ENCODE measurements around the gene WDR33. TPM values are rescaled to one million over a fixed set of nuclear protein-coding genes. Genes with fewer than 3 reads are reported as not detected.

WDR33 gene
- total RNA-seq, 2 donors from 2014 or later = 76.3 to 82.5 TPM

- Mint-ChIP-seq H3K4me3 (no peak overlapping the region), H3K4me1 (peaks cover 10% of the 10 kb centered on the region), H3K27me3 (ENCODE audit: insufficient read depth) (peaks cover 5% of the 10 kb centered on the region), H3K36me3 (ENCODE audit: low read depth) (no peaks in the 10 kb centered on the region), H3K27ac (no peak overlapping the region), H3K9me3 (no peaks in the 10 kb centered on the region)
- Histone ChIP-seq H3K27me3 (ENCODE audit: control insufficient read depth, insufficient read depth, low read length, poor library complexity, severe bottlenecking) (no peaks in the 10 kb centered on the region), H3K9ac (ENCODE audit: extremely low read depth, low read length, poor library complexity, severe bottlenecking) (no peak overlapping the region), H3K4me3 (ENCODE audit: low read length) (no peak overlapping the region), H3K27ac (ENCODE audit: low read depth, low read length) (peak overlapping the region; percentile 44), H3K4me1 (ENCODE audit: control insufficient read depth, insufficient read depth, low read length) (no peaks in the 10 kb centered on the region), H3K36me3 (ENCODE audit: control insufficient read depth, insufficient read depth, low read length) (no peaks in the 10 kb centered on the region), H3K9me3 (ENCODE audit: control insufficient read depth, low read length) (no peaks in the 10 kb centered on the region)
- 87 to 93% methylated on average over 13 to 14 of the region's 14 CpGs for WGBS, 2 experiments (ENCODE audit: insufficient coverage in 1 of 2, insufficient read length in 1 of 2)
- DNase-seq = no peak
- no peak for TF ChIP-seq CTCF (conservative IDR thresholded peaks at IDR 0.05)
Measured at GRCh38 chr2:127651971-127652550, 158.9 kb downstream of the WDR33 start.

DNA sequence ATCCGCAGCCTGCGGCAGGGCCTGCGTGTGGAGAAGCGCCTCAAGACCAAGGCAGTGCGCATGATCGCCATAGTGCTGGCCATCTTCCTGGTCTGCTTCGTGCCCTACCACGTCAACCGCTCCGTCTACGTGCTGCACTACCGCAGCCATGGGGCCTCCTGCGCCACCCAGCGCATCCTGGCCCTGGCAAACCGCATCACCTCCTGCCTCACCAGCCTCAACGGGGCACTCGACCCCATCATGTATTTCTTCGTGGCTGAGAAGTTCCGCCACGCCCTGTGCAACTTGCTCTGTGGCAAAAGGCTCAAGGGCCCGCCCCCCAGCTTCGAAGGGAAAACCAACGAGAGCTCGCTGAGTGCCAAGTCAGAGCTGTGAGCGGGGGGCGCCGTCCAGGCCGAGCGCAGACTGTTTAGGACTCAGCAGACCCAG lies 159.6 kb downstream of the WDR33 start:
- H3K36me3 Mint-ChIP-seq (ENCODE audit: low read depth) = no peaks in the 10 kb centered on the region
- Histone ChIP-seq H3K27ac (ENCODE audit: low read depth, low read length) (no peak overlapping the region), H3K27me3 (ENCODE audit: control insufficient read depth, insufficient read depth, low read length, poor library complexity, severe bottlenecking) (no peaks in the 10 kb centered on the region), H3K36me3 (ENCODE audit: control insufficient read depth, insufficient read depth, low read length) (no peaks in the 10 kb centered on the region), H3K9ac (ENCODE audit: extremely low read depth, low read length, poor library complexity, severe bottlenecking) (no peak overlapping the region), H3K4me1 (ENCODE audit: control insufficient read depth, insufficient read depth, low read length) (no peaks in the 10 kb centered on the region), H3K9me3 (ENCODE audit: control insufficient read depth, low read length) (no peaks in the 10 kb centered on the region), H3K4me3 (ENCODE audit: low read length) (no peak overlapping the region)
- DNase-seq = no peak
- no peak for TF ChIP-seq CTCF (conservative IDR thresholded peaks at IDR 0.05)
- H3K27ac Mint-ChIP-seq = no peak overlapping the region
- H3K4me3 Mint-ChIP-seq = no peak overlapping the region
- H3K4me1 Mint-ChIP-seq = peaks cover 10% of the 10 kb centered on the region
- WGBS, 2 experiments (ENCODE audit: insufficient coverage in 1 of 2, insufficient read length in 1 of 2) = 88 to 92% methylated on average over 21 to 29 of the region's 29 CpGs
- H3K9me3 Mint-ChIP-seq = no peaks in the 10 kb centered on the region
- peaks cover 5% of the 10 kb centered on the region for H3K27me3 Mint-ChIP-seq (ENCODE audit: insufficient read depth)

Other genes with a start within 250 kb of the WDR33 start
- gene GPR17, start 165.0 kb downstream of the WDR33 start, total RNA-seq = under 1 TPM in 1 of 2 donors, not detected in 1; 0.24 TPM
- gene LIMS2, start 135.6 kb downstream of the WDR33 start, total RNA-seq = 1 to 10 TPM; 3.9 to 9.8 TPM
- 10 to 100 TPM in 1 of 2 donors, 1 to 10 TPM in 1; 5.5 to 10.1 TPM for gene SFT2D3, start 109.7 kb downstream of the WDR33 start, total RNA-seq
- gene POLR2D, start 47.0 kb upstream of the WDR33 start, total RNA-seq = 10 to 100 TPM; 56.1 to 70.4 TPM
- gene AMMECR1L, start 74.8 kb upstream of the WDR33 start, total RNA-seq = 10 to 100 TPM; 21.7 to 22.0 TPM
- gene SAP130, start 216.9 kb upstream of the WDR33 start, total RNA-seq = 10 to 100 TPM; 47.7 to 58.9 TPM

Data from endodermal cell (in vitro differentiated cells).